Measurements from ENCODE around the gene IL36RN. TPM values are rescaled to one million over a fixed set of nuclear protein-coding genes. Genes with fewer than 3 reads are reported as not detected.

The IL36RN gene
- total RNA-seq, 3 donors from 2014 or later: not detected

DNA sequence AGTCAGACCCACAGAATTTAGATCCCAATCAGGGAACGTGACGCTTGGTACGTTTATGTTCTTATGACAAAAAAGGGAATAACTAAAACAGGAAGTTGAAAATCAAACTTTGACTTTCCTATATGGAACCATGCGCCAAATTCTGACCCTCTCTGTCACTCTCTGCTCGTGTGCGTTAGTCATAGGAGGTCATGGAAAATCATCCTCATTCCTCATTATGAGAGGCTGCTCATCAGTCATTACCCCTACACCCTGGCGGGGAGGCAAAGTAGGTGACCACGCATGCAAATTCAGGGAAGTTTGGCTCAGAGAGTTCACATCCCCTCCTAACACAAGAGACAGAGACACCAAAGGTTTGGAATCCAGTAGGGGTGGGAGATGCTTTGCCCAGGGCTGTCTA is 24.3 kb downstream of the IL36RN start:
- Histone ChIP-seq H3K27me3 (peaks cover 0 to 5% of the 10 kb centered on the region in 2 donors), H3K27ac (no peak overlapping the region), H3K4me1 (no peaks in the 10 kb centered on the region), H3K9me3 (no peaks in the 10 kb centered on the region), H3K4me3 (no peak overlapping the region), H3K36me3 (no peaks in the 10 kb centered on the region)
- no peak for DNase-seq (ENCODE audit: low spot score in 2 of 2)
- intact Hi-C loops (cut with DNase I; ENCODE audit: low total_unique reads): no loop called here
- TF ChIP-seq, protein P1, sequence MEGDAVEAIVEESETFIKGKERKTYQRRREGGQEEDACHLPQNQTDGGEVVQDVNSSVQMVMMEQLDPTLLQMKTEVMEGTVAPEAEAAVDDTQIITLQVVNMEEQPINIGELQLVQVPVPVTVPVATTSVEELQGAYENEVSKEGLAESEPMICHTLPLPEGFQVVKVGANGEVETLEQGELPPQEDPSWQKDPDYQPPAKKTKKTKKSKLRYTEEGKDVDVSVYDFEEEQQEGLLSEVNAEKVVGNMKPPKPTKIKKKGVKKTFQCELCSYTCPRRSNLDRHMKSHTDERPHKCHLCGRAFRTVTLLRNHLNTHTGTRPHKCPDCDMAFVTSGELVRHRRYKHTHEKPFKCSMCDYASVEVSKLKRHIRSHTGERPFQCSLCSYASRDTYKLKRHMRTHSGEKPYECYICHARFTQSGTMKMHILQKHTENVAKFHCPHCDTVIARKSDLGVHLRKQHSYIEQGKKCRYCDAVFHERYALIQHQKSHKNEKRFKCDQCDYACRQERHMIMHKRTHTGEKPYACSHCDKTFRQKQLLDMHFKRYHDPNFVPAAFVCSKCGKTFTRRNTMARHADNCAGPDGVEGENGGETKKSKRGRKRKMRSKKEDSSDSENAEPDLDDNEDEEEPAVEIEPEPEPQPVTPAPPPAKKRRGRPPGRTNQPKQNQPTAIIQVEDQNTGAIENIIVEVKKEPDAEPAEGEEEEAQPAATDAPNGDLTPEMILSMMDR (IDR thresholded peaks at IDR 0.05): no peak
- TF ChIP-seq POLR2AphosphoS5 (IDR thresholded peaks at IDR 0.05): no peak
- TF ChIP-seq POLR2A (IDR thresholded peaks at IDR 0.05): no peak

DNA sequence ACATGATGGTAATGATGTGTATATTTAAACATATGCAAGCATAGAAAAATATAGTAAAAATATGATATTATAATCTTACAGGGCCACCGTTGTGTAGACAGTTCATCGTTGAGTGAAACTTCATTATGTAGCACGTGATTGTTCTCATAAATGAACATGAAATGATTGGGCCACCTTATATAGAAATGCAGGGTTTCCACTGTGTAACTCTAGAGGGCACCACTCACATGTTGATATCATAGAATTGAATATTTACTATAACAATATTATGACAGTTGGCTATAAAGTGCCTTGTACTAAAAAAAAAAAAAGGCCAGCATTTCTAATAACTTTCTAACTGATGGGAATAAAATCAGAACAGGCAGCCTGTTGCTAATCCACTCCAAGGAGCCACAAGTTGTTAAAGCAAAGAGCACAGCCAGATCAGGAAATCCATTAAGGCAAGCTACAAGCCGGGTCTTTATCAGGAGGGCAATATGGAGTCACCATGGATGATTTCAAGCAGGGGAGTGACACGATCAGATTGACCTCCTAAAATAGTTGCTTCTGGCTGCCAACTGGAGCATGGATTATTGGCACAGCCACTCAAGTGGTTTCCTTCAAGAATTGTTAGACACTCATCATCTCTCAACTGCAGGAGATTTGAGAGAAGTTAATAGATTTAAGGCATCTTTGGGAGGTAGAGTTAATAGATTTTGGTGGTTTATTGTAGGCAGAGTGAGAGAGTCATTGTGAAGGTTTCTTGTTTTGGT is 25.4 kb downstream of the IL36RN start:
- H3K36me3 ChIP-seq: no peaks in the 10 kb centered on the region
- intact Hi-C loops (cut with DNase I; ENCODE audit: low total_unique reads): no loop called here

DNA sequence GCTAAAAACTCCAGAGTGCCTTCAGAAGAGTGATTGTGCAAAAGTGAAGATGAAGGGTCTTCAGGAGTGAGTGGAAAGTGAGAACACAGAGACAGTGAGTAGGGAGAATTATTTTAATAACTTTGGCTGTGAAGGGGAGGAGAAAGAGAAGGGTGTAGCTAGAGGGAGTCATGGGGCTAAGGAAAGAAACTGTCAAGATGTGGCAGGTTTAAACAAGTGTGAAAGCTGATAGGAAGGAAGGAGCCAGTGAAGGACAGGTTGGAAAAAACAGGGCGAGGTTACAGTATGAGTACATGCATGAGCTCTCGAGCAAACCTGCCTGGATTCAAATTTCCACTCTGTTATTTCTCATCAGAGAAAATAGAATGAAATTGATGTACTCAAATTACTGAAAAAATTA is 26.5 kb downstream of the IL36RN start:
- Histone ChIP-seq H3K27ac (no peak overlapping the region), H3K4me1 (no peaks in the 10 kb centered on the region), H3K36me3 (no peaks in the 10 kb centered on the region), H3K9me3 (no peaks in the 10 kb centered on the region), H3K27me3 (peaks cover 0 to 5% of the 10 kb centered on the region in 2 donors), H3K4me3 (no peak overlapping the region)
- no peak for DNase-seq (ENCODE audit: low spot score in 2 of 2)
- no peak for TF ChIP-seq POLR2AphosphoS5 (IDR thresholded peaks at IDR 0.05)
- TF ChIP-seq, protein P1 (IDR thresholded peaks at IDR 0.05): no peak
- no peak for TF ChIP-seq POLR2A (IDR thresholded peaks at IDR 0.05)
- intact Hi-C loops (cut with DNase I; ENCODE audit: low total_unique reads): no loop called here

More for the DNA sequence above, 25.4 kb downstream of the IL36RN start:
- TF ChIP-seq, protein P1 (IDR thresholded peaks at IDR 0.05): no peak
- TF ChIP-seq POLR2A (IDR thresholded peaks at IDR 0.05) (no peak), POLR2AphosphoS5 (IDR thresholded peaks at IDR 0.05) (no peak)
- H3K27ac ChIP-seq: no peak overlapping the region
- no peak overlapping the region for H3K4me3 ChIP-seq
- H3K9me3 ChIP-seq: no peaks in the 10 kb centered on the region
- no peak for DNase-seq (ENCODE audit: low spot score in 2 of 2)
- peaks cover 0 to 5% of the 10 kb centered on the region in 2 donors for H3K27me3 ChIP-seq
- H3K4me1 ChIP-seq: no peaks in the 10 kb centered on the region

DNA sequence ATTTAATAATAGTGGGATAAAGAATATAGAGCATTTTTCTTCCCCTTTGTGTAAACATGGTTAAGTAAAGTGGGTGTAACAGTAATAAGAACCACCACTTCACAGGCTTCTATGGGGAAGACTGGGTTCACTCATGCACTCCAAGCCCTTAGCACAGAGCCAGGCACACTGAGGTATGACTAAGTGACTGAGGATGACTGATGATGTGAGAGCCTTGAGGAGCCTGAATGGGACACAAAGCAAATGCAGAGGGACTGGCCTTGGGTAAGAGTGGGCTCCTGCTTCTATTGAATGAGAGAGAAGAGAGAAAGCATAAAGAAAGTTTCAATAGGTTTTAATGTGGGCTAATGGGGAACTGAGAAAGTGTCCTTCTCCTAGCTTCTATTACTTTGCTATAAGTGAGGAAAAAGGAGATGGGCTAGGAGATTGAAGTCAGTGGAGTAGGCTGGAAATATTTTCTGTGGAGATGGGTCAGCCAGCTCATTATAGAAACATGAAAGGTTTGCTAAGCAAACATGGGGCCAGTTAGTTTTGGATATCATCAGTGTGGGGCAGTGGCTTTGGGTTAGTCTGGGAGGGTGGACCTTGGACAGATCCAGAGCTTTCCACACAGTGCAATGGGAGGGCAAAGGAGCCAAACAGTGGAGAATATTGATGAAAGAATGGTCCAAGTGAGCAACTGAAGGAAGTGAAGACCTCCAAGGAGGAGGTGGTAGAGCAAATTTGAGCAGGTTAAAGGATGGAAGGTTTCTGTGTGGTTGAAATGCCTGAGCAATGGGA is 29.4 kb downstream of the IL36RN start:
- DNase-seq (ENCODE audit: low spot score in 2 of 2): no peak
- intact Hi-C loops (cut with DNase I; ENCODE audit: low total_unique reads): no loop called here

More for the DNA sequence above, 29.4 kb downstream of the IL36RN start:
- Histone ChIP-seq H3K27me3 (peaks cover 0 to 3% of the 10 kb centered on the region in 2 donors), H3K4me1 (no peaks in the 10 kb centered on the region), H3K4me3 (no peak overlapping the region), H3K9me3 (no peaks in the 10 kb centered on the region), H3K27ac (no peak overlapping the region), H3K36me3 (no peaks in the 10 kb centered on the region)
- TF ChIP-seq POLR2A (IDR thresholded peaks at IDR 0.05) (no peak), POLR2AphosphoS5 (IDR thresholded peaks at IDR 0.05) (no peak)
- TF ChIP-seq, protein P1 (IDR thresholded peaks at IDR 0.05): no peak

Data from breast epithelium (tissue), 4 donors.